Karpas-422 (cell line): ENCODE measurements around the gene FTH1. TPM values are rescaled to one million over a fixed set of nuclear protein-coding genes. Genes with fewer than 3 reads are reported as not detected.

Experiments used
- DNase-seq: peaks from one replicate; pipeline ENCODE4 v3.0.0-alpha.2; 2015
- H2AFZ ChIP-seq: fragments of 200-600 bp; sonication (generic); 2 replicates; pipeline ENCODE4 v1.6.1; 2014; ENCODE audit warnings: antibody characterized with exemption, low read length, mixed read lengths
- H3K27ac ChIP-seq: fragments of 200-600 bp; sonication (generic); 2 replicates; pipeline ENCODE4 v1.5.1; 2014; ENCODE audit warnings: mild to moderate bottlenecking, low read length, moderate library complexity
- H3K27me3 ChIP-seq: fragments of 200-600 bp; sonication (generic); 2 replicates; pipeline ENCODE4 v1.6.1; 2014; ENCODE audit warnings: low read length, mixed read lengths
- H3K36me3 ChIP-seq: fragments of 200-600 bp; sonication (generic); 2 replicates; pipeline ENCODE4 v1.6.1; 2014; ENCODE audit warnings: low read length, mixed read lengths; ENCODE audit not compliant: insufficient read depth
- H3K4me1 ChIP-seq: fragments of 200-600 bp; sonication (generic); 2 replicates; pipeline ENCODE4 v1.6.1; 2014; ENCODE audit warnings: mild to moderate bottlenecking, low read length, mixed read lengths
- H3K4me2 ChIP-seq: fragments of 200-600 bp; sonication (generic); 2 replicates; pipeline ENCODE4 v1.6.1; 2014; ENCODE audit warnings: low read length, low read depth, mild to moderate bottlenecking; ENCODE audit not compliant: poor library complexity, severe bottlenecking
- H3K4me3 ChIP-seq: fragments of 200-600 bp; sonication (generic); 2 replicates; pipeline ENCODE4 v1.5.1; 2014; ENCODE audit warnings: mild to moderate bottlenecking, antibody characterized with exemption, low read length, mixed read lengths
- H3K79me2 ChIP-seq: fragments of 200-600 bp; sonication (generic); 2 replicates; pipeline ENCODE4 v1.6.1; 2014; ENCODE audit warnings: mild to moderate bottlenecking, low read length, mixed read lengths
- H3K9ac ChIP-seq: fragments of 200-600 bp; sonication (generic); 2 replicates; pipeline ENCODE4 v1.6.0; 2014; ENCODE audit warnings: low read length
- H3K9me2 ChIP-seq: fragments of 200-600 bp; sonication (generic), shearing (Covaris generic); replicated peaks from 2 replicates; pipeline ENCODE4 v1.6.0; 2014; ENCODE audit warnings: mild to moderate bottlenecking, low read length, moderate library complexity; ENCODE audit not compliant: insufficient read depth
- H3K9me3 ChIP-seq: fragments of 300-700, 200-600 bp; sonication (generic); 2 replicates; pipeline ENCODE4 v1.6.1; 2014; ENCODE audit warnings: low read length, mixed read lengths
- H4K20me1 ChIP-seq: fragments of 200-600 bp; sonication (generic); 2 replicates; pipeline ENCODE4 v1.6.1; 2014; ENCODE audit warnings: mild to moderate bottlenecking, antibody characterized with exemption, low read length, low read depth; ENCODE audit not compliant: insufficient read depth
- total RNA-seq: library from RNA; depleted of rRNA; stranded (reverse); fragments of >200 nt; shearing (Covaris generic); gene quantifications from 2 replicates; pipeline ENCODE4 v1.2.3, GENCODE V29; 2014; ENCODE audit warnings: low replicate concordance

Gene FTH1
- total RNA-seq, 1 experiment from 2014 or later: 392 TPM

GRCh38 chr11:61962213-61963015 is 5.0 kb downstream of the FTH1 start:
- peaks cover 28% of the 10 kb centered on the region for H4K20me1 ChIP-seq

DNA sequence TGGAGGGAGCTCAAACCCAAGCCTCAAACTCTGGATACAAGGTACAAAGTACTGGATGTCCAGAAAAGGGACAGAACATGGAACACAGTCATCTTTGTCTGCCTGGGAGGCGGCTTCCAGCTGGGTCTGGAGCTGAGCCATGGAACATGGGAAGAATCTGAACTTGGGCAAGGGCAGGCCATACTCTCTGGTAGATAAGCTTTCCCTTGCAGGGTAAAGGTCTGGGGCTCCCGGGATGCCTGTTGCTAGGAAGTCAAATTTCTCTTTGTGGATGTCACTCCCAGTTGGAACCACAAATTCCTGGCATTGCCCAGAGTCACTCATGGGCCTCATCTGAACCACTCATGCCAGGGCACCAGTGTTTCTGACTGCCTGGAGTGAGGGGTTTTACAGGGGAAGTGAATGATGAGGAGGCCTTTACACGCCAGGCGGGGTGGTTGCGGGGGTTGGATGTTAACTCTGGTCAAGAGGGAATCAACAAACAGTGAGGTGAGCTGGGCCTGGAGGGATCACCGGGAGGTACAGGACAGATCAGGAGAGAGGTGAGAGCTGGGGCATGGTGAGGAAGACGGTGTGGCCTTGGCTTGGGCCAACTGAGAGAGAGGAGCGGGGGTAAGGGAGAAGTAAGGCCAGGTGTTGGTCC is 5.7 kb downstream of the FTH1 start:
- Histone ChIP-seq H4K20me1 (peaks cover 25% of the 10 kb centered on the region), H3K27ac (no peak overlapping the region), H3K4me3 (no peak overlapping the region), H3K4me2 (no peak overlapping the region), H3K36me3 (peaks cover 17% of the 10 kb centered on the region), H3K9me3 (no peaks in the 10 kb centered on the region), H3K4me1 (peaks cover 33% of the 10 kb centered on the region), H3K27me3 (no peaks in the 10 kb centered on the region), H3K9me2 (no peaks in the 10 kb centered on the region), H2AFZ (no peak overlapping the region), H3K9ac (no peak overlapping the region), H3K79me2 (peaks cover 7% of the 10 kb centered on the region)
- DNase-seq: no peak

More at GRCh38 chr11:61962213-61963015, 5.0 kb downstream of the FTH1 start:
- Histone ChIP-seq H3K4me2 (no peak overlapping the region), H3K4me1 (peaks cover 33% of the 10 kb centered on the region), H3K27me3 (no peaks in the 10 kb centered on the region), H3K9me2 (no peaks in the 10 kb centered on the region), H3K36me3 (peaks cover 17% of the 10 kb centered on the region), H3K79me2 (peaks cover 10% of the 10 kb centered on the region), H3K4me3 (no peak overlapping the region), H3K9me3 (no peaks in the 10 kb centered on the region), H2AFZ (no peak overlapping the region), H3K9ac (no peak overlapping the region), H3K27ac (no peak overlapping the region)
- DNase-seq: no peak

DNA sequence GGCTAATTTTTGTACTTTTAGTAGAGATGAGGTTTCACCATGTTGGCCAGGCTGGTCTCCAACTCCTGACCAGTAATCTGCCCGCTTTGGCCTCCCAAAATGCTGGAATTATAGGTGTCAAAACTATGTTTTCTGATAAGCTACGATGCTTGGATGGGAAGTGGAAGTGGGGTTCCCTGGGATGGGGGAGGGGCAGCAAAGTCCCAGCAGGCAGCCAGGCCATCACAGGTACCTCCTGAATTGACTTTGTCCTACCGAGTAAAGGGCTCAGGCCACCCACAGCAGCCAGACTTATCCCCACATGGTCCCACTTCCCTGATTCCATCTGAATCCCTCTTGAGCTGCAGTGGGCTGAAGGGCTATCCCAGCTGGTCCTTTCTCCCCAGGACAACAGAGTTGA is 6.9 kb downstream of the FTH1 start:
- Histone ChIP-seq H3K79me2 (no peaks in the 10 kb centered on the region), H3K27ac (no peak overlapping the region), H3K4me1 (peaks cover 23% of the 10 kb centered on the region), H3K9me3 (no peaks in the 10 kb centered on the region), H3K4me2 (no peak overlapping the region), H3K36me3 (peaks cover 15% of the 10 kb centered on the region), H3K27me3 (no peaks in the 10 kb centered on the region), H3K9ac (no peak overlapping the region), H3K4me3 (no peak overlapping the region), H4K20me1 (peaks cover 14% of the 10 kb centered on the region), H3K9me2 (no peaks in the 10 kb centered on the region), H2AFZ (no peak overlapping the region)
- no peak for DNase-seq

DNA sequence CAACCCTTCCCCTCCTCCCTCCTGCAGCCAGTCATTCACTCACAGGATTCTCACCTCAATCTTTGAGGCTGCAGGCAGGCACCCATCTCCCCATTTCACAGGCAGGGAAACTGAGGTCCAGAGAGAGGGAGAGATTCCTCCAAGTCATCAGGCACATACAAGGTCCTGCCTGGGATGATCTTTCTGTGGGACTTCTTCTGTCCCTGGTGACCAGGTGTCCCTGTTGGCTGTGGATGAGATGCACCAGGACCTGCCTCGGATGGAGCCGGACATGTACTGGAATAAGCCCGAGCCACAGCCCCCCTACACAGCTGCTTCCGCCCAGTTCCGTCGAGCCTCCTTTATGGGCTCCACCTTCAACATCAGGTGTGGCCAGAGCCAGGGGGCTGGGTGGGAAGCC is 7.8 kb downstream of the FTH1 start:
- Histone ChIP-seq H3K9me3 (no peaks in the 10 kb centered on the region), H3K4me3 (no peak overlapping the region), H3K4me1 (peaks cover 14% of the 10 kb centered on the region), H3K36me3 (peaks cover 8% of the 10 kb centered on the region), H3K27me3 (no peaks in the 10 kb centered on the region), H4K20me1 (peaks cover 6% of the 10 kb centered on the region; the same call in 1 of the 2 replicates), H3K9ac (no peak overlapping the region), H3K27ac (no peak overlapping the region), H3K4me2 (no peak overlapping the region), H3K79me2 (no peaks in the 10 kb centered on the region), H2AFZ (no peak overlapping the region), H3K9me2 (no peaks in the 10 kb centered on the region)
- no peak for DNase-seq

DNA sequence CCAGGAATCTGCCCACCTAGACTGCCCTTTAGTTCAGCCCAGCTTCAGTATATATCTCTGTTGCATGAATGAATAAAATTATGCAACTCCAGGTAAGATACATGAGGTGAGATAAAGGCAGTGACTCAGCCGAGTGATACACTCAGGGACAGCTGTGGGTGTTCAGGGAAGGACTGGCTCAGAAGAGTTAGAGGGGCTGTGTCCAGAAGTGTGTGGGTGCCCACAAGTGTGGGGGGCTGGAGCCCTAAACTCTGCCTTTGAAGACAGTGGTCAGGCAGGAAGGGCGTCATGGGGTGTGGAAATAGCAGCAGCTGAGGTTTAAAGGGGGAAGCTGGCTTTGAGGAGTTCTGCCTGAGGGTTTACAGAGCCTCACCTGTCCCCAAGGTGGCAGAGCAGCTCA is 8.3 kb downstream of the FTH1 start:
- no peak for DNase-seq
- Histone ChIP-seq H2AFZ (no peak overlapping the region), H3K4me2 (no peak overlapping the region), H3K27ac (no peak overlapping the region), H3K36me3 (peaks cover 3% of the 10 kb centered on the region; the same call in 1 of the 2 replicates), H3K4me1 (peaks cover 9% of the 10 kb centered on the region), H3K9ac (no peak overlapping the region), H3K9me2 (no peaks in the 10 kb centered on the region), H3K4me3 (no peak overlapping the region), H3K79me2 (no peaks in the 10 kb centered on the region), H3K27me3 (no peaks in the 10 kb centered on the region), H3K9me3 (no peaks in the 10 kb centered on the region), H4K20me1 (peaks cover 3% of the 10 kb centered on the region; the same call in 1 of the 2 replicates)

- Histone ChIP-seq H3K9me2 (no peaks in the 10 kb centered on the region), H3K4me2 (no peak overlapping the region), H2AFZ (no peak overlapping the region), H3K4me1 (peaks cover 3% of the 10 kb centered on the region), H3K4me3 (no peak overlapping the region), H3K9ac (no peak overlapping the region), H3K79me2 (no peaks in the 10 kb centered on the region), H3K27ac (no peak overlapping the region), H3K27me3 (no peaks in the 10 kb centered on the region), H3K36me3 (no peaks in the 10 kb centered on the region), H4K20me1 (no peaks in the 10 kb centered on the region), H3K9me3 (no peaks in the 10 kb centered on the region)
- no peak for DNase-seq
Observed at GRCh38 chr11:61958590-61958989, 8.8 kb downstream of the FTH1 start.

DNA sequence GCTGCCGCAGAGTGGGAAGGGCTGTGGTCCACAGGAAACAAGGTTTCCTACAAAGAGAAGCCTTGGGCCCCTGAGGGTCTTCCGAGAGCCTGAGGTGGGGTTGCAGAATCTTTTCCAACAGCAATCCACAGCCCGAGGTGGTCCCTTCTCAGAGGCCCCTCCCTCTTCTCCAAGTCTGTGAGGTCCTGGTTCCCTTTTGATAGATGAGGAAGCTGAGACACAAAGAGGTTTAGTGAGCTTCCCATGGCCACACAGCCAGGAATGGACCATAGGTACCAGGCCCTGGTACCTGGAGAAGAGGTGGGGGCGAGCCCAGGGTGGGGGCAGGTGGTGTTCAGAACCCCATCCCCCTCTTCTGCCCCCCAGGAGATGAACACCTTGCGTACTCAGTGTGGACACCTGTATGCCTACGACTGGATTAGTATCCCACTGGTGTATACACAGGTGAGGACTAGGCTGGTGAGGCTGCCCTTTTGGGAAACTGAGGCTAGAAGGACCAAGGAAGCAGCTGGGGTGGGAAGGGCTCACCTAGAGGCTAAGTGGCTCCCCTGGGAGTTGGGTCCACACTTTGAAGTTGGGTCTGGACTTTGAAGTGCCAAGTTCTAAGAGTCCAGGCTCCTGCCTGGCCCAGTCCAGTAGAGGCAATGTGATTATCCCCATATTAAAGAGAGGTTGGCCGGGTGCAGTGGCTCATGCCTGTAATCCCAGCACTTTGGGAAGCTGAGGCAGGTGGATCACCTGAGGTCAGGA is 10.2 kb downstream of the FTH1 start:
- no peak for DNase-seq
- Histone ChIP-seq H2AFZ (no peak overlapping the region), H3K36me3 (no peaks in the 10 kb centered on the region), H3K4me1 (no peaks in the 10 kb centered on the region), H3K9me2 (no peaks in the 10 kb centered on the region), H3K4me2 (no peak overlapping the region), H3K9me3 (no peaks in the 10 kb centered on the region), H4K20me1 (no peaks in the 10 kb centered on the region), H3K27me3 (no peaks in the 10 kb centered on the region), H3K4me3 (no peak overlapping the region), H3K79me2 (no peaks in the 10 kb centered on the region), H3K9ac (no peak overlapping the region), H3K27ac (no peak overlapping the region)
